K562 (cell line): ENCODE data around the gene DMXL1. TPM values are rescaled to one million over a fixed set of nuclear protein-coding genes. Genes with fewer than 3 reads are reported as not detected.

Experiments used
- ESRRB ChIP-seq: fragments of 250-450 bp; sonication (Bioruptor Pico); IDR thresholded peaks from 2 replicates; pipeline ENCODE4 v1.5.0; 2020; ENCODE audit warnings: mild to moderate bottlenecking, moderate library complexity, borderline replicate concordance
- KDM2B ChIP-seq: fragments of 250-450 bp; sonication (Bioruptor Pico); IDR thresholded peaks from 2 replicates; pipeline ENCODE4 v1.8.0; 2021; ENCODE audit warnings: mild to moderate bottlenecking, moderate library complexity
- SIN3A ChIP-seq, 2 experiments: fragments of 150-350 bp in 1 of 2; IDR thresholded peaks; 2 replicates each; pipeline ENCODE4 v1.6.1; 2011 to 2016; ENCODE audit warnings: borderline replicate concordance in 2 of 2, low read depth in 2 of 2, low read length in 2 of 2, mild to moderate bottlenecking in 2 of 2, moderate library complexity in 2 of 2; ENCODE audit not compliant: control insufficient read depth in 1 of 2
- SMC3 ChIP-seq: conservative IDR thresholded peaks from 2 replicates; pipeline ENCODE4 v1.6.1; 2011; ENCODE audit warnings: low read depth, low read length, improper control_type of control experiment; ENCODE audit not compliant: insufficient read depth
- STAT5A ChIP-seq: IDR thresholded peaks from 2 replicates; pipeline ENCODE4 v1.6.1; 2012; ENCODE audit warnings: low read length, inconsistent platforms, borderline replicate concordance
- TEAD1 ChIP-seq, 2 experiments: fragments of 450-650 bp in 1 of 2; sonication (generic) in 1 of 2; formaldehyde crosslinking; IDR thresholded peaks; 2 replicates each; pipeline versions ENCODE4 v1.4.0 to v1.8.0; 2020 to 2022; ENCODE audit warnings: mild to moderate bottlenecking in 2 of 2, missing genetic modification reagents in 1 of 2
- ZFP36 ChIP-seq: fragments of 150-350 bp; IDR thresholded peaks from 2 replicates; pipeline ENCODE4 v1.6.1; 2018; ENCODE audit warnings: low read length, low read depth; ENCODE audit not compliant: partially characterized antibody
- ZNF780A ChIP-seq: fragments of 250-450 bp; sonication (Bioruptor Pico); IDR thresholded peaks from 2 replicates; pipeline ENCODE4 v1.5.0; 2021; ENCODE audit warnings: mild to moderate bottlenecking
- polyA plus RNA-seq, 8 experiments: library from polyadenylated mRNA; depleted of rRNA in 4 of 8; stranded (reverse) in 5 of 8; unstranded in 3 of 8; fragments of >200 nt; fragmentation: Nextera tagmentation in 2 of 8; fragmentation: Illumina TruSeq in 1 of 8; extraction: Ambion mirVana in 2 of 8; extraction: Trizol in 1 of 8; gene quantifications; 2 replicates each; pipeline versions ENCODE4 v1.2.1 to v1.2.3, GENCODE V29; 2011 to 2014; ENCODE audit warnings: inconsistent platforms in 1 of 8, missing spikeins in 1 of 8
- total RNA-seq, 7 experiments: library from RNA; depleted of rRNA in 6 of 7; stranded (reverse); fragments of >200 nt in 6 of 7; fragmentation: Illumina TruSeq in 2 of 7; extraction: Trizol in 2 of 7; gene quantifications; 2 replicates each; pipeline versions ENCODE4 v1.2.1 to v1.2.3, GENCODE V29; 2011 to 2021; ENCODE audit warnings: low replicate concordance in 1 of 7
- TF ChIP-seq, protein P1 (sequence below): sonication (generic); formaldehyde crosslinking; IDR thresholded peaks from 2 replicates; pipeline ENCODE4 v1.8.0; 2022; ENCODE audit warnings: mild to moderate bottlenecking, missing genetic modification reagents
- TF ChIP-seq, protein P2 (sequence below): sonication (generic); formaldehyde crosslinking; IDR thresholded peaks from 2 replicates; pipeline ENCODE4 v1.8.1; 2023; ENCODE audit warnings: mild to moderate bottlenecking, missing genetic modification reagents
- TF ChIP-seq, protein P3 (sequence below): fragments of 250-450 bp; sonication (Bioruptor Pico); IDR thresholded peaks from 2 replicates; pipeline ENCODE4 v1.5.0; 2021; ENCODE audit warnings: mild to moderate bottlenecking, borderline replicate concordance
- TF ChIP-seq, protein P4 (sequence below): sonication (generic); formaldehyde crosslinking; IDR thresholded peaks from 2 replicates; pipeline ENCODE4 v1.8.0; 2022; ENCODE audit warnings: missing genetic modification reagents, mild to moderate bottlenecking, moderate library complexity, borderline replicate concordance
- TF ChIP-seq, protein P5 (sequence below): sonication (generic); formaldehyde crosslinking; IDR thresholded peaks from 2 replicates; pipeline ENCODE4 v1.8.1; 2022; ENCODE audit warnings: missing genetic modification reagents
- TF ChIP-seq, protein P6 (sequence below), 2 experiments: fragments of 450-650 bp; IDR thresholded peaks; 2 replicates each; pipeline ENCODE4 v1.6.1; 2016
- TF ChIP-seq, protein P7 (sequence below): sonication (generic); formaldehyde crosslinking; IDR thresholded peaks from 2 replicates; pipeline ENCODE4 v1.8.0; 2022; ENCODE audit warnings: missing genetic modification reagents, mild to moderate bottlenecking, borderline replicate concordance

DMXL1 gene
- total and polyA plus RNA-seq, 9 of the 15 experiments (the other 6 are each of a cell fraction or from before 2014, with no cell fraction given) = 8.3 to 40.3 (median 30.6) TPM

DNA sequence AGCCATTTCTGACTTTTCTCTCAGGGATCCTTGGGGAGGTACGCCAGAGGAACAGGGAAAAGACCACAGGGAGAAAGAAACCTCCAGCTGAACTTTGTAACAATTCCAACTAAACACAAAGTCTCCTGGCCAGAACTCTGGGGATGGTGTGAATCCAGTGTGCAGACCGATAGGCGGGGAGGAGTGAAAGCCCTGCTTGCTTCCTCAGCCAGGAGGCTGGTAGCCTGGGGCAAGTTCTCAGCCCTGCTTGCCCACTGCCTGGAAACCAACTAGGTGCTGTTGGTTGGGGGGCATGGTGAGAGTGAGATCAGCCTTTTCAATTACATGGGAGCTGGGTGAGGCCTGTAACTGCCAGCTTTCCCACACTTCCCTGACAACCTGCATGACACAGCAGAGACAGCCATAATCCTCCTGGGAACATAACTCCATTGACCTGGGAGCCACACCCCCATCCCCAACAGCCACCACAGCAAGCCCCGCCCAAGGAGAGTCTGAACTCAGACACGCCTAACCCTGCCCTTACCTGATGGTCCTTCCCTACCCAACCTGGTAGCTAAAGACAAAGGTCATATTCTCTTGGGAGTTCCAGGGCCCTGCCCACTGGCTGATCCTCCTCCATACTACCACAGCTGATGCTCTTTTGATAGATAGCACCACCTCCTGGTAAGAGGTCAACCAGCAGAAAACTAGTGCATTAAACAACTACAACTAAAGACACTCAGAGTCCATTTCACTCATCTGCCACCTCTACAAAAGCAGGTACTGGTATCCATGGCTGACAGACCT, 184.9 kb downstream of the DMXL1 start (continued):
- TF ChIP-seq, protein P1, sequence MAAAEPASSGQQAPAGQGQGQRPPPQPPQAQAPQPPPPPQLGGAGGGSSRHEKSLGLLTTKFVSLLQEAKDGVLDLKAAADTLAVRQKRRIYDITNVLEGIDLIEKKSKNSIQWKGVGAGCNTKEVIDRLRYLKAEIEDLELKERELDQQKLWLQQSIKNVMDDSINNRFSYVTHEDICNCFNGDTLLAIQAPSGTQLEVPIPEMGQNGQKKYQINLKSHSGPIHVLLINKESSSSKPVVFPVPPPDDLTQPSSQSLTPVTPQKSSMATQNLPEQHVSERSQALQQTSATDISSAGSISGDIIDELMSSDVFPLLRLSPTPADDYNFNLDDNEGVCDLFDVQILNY (CRISPR knock-in tag) = no peak
- TF ChIP-seq, protein P2, sequence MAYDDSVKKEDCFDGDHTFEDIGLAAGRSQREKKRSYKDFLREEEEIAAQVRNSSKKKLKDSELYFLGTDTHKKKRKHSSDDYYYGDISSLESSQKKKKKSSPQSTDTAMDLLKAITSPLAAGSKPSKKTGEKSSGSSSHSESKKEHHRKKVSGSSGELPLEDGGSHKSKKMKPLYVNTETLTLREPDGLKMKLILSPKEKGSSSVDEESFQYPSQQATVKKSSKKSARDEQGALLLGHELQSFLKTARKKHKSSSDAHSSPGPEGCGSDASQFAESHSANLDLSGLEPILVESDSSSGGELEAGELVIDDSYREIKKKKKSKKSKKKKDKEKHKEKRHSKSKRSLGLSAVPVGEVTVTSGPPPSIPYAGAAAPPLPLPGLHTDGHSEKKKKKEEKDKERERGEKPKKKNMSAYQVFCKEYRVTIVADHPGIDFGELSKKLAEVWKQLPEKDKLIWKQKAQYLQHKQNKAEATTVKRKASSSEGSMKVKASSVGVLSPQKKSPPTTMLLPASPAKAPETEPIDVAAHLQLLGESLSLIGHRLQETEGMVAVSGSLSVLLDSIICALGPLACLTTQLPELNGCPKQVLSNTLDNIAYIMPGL (CRISPR knock-in tag) = no peak
- TF ChIP-seq ZFP36 (peak; percentile 91), STAT5A (no peak), ESRRB (no peak), SIN3A (IDR thresholded peaks at IDR 0.05; ENCODE audit: borderline replicate concordance in 2 of 2, control insufficient read depth in 1 of 2, low read depth in 2 of 2, low read length in 2 of 2) (no peak), ZNF780A (CRISPR knock-in tag) (no peak), TEAD1 (CRISPR knock-in tag; IDR thresholded peaks at IDR 0.05) (no peak), KDM2B (CRISPR knock-in tag) (no peak), SMC3 (0 out of 2 replicates have a peak, but pooled peaks have one; percentile 19)
- TF ChIP-seq, protein P3, sequence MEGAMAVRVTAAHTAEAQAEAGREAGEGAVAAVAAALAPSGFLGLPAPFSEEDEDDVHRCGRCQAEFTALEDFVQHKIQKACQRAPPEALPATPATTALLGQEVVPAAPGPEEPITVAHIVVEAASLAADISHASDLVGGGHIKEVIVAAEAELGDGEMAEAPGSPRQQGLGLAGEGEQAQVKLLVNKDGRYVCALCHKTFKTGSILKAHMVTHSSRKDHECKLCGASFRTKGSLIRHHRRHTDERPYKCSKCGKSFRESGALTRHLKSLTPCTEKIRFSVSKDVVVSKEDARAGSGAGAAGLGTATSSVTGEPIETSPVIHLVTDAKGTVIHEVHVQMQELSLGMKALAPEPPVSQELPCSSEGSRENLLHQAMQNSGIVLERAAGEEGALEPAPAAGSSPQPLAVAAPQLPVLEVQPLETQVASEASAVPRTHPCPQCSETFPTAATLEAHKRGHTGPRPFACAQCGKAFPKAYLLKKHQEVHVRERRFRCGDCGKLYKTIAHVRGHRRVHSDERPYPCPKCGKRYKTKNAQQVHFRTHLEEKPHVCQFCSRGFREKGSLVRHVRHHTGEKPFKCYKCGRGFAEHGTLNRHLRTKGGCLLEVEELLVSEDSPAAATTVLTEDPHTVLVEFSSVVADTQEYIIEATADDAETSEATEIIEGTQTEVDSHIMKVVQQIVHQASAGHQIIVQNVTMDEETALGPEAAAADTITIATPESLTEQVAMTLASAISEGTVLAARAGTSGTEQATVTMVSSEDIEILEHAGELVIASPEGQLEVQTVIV (CRISPR knock-in tag) = no peak
- TF ChIP-seq, protein P4, sequence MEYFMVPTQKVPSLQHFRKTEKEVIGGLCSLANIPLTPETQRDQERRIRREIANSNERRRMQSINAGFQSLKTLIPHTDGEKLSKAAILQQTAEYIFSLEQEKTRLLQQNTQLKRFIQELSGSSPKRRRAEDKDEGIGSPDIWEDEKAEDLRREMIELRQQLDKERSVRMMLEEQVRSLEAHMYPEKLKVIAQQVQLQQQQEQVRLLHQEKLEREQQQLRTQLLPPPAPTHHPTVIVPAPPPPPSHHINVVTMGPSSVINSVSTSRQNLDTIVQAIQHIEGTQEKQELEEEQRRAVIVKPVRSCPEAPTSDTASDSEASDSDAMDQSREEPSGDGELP (CRISPR knock-in tag) = peak; percentile 59; the same call in 1 of the 2 replicates
- TF ChIP-seq, protein P5, sequence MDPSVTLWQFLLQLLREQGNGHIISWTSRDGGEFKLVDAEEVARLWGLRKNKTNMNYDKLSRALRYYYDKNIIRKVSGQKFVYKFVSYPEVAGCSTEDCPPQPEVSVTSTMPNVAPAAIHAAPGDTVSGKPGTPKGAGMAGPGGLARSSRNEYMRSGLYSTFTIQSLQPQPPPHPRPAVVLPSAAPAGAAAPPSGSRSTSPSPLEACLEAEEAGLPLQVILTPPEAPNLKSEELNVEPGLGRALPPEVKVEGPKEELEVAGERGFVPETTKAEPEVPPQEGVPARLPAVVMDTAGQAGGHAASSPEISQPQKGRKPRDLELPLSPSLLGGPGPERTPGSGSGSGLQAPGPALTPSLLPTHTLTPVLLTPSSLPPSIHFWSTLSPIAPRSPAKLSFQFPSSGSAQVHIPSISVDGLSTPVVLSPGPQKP = no peak
- TF ChIP-seq, protein P6, sequence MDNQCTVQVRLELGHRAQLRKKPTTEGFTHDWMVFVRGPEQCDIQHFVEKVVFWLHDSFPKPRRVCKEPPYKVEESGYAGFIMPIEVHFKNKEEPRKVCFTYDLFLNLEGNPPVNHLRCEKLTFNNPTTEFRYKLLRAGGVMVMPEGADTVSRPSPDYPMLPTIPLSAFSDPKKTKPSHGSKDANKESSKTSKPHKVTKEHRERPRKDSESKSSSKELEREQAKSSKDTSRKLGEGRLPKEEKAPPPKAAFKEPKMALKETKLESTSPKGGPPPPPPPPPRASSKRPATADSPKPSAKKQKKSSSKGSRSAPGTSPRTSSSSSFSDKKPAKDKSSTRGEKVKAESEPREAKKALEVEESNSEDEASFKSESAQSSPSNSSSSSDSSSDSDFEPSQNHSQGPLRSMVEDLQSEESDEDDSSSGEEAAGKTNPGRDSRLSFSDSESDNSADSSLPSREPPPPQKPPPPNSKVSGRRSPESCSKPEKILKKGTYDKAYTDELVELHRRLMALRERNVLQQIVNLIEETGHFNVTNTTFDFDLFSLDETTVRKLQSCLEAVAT (IDR thresholded peaks at IDR 0.05) = no peak
- TF ChIP-seq, protein P7, sequence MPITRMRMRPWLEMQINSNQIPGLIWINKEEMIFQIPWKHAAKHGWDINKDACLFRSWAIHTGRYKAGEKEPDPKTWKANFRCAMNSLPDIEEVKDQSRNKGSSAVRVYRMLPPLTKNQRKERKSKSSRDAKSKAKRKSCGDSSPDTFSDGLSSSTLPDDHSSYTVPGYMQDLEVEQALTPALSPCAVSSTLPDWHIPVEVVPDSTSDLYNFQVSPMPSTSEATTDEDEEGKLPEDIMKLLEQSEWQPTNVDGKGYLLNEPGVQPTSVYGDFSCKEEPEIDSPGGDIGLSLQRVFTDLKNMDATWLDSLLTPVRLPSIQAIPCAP (CRISPR knock-in tag) = no peak
